ENCODE measurements around the gene CDC5L. TPM values are rescaled to one million over a fixed set of nuclear protein-coding genes. Genes with fewer than 3 reads are reported as not detected.
A peak's percentile ranks its signal among the peaks of the same experiment; 100 is the strongest.

CDC5L gene
- total and polyA plus RNA-seq, 2 of the 13 experiments (the other 11 are each of a cell fraction or from before 2014, with no cell fraction given), result 11.0 to 34.2 TPM

- TF ChIP-seq GTF3A (CRISPR knock-in tag; conservative IDR thresholded peaks at IDR 0.05) (no peak), PPARG (CRISPR knock-in tag; conservative IDR thresholded peaks at IDR 0.05) (peak; percentile 32; the same call in 1 of the 2 replicates), REPIN1 (CRISPR knock-in tag; IDR thresholded peaks at IDR 0.05; ENCODE audit: borderline replicate concordance, low read depth) (no peak), MAFF (IDR thresholded peaks at IDR 0.05; ENCODE audit: low read depth, low read length) (peak; percentile 91), MAFK (conservative IDR thresholded peaks at IDR 0.05 in 1 of 2, IDR thresholded peaks at IDR 0.05 in 1 of 2; ENCODE audit: low read length in 2 of 2) (peak; percentile 90 to 93), THAP8 (CRISPR knock-in tag; IDR thresholded peaks at IDR 0.05; ENCODE audit: borderline replicate concordance) (no peak), ZNF572 (CRISPR knock-in tag; IDR thresholded peaks at IDR 0.05) (no peak), ZNF7 (CRISPR knock-in tag; IDR thresholded peaks at IDR 0.05) (peak; percentile 39; the same call in 1 of the 2 replicates), BCL6 (CRISPR knock-in tag; IDR thresholded peaks at IDR 0.05) (peak; percentile 92), PITX1 (CRISPR knock-in tag; IDR thresholded peaks at IDR 0.05) (no peak), RBFOX2 (IDR thresholded peaks at IDR 0.05; ENCODE audit: low read depth, low read length) (no peak), GPN1 (CRISPR knock-in tag; IDR thresholded peaks at IDR 0.05; ENCODE audit: borderline replicate concordance) (no peak), NR2F6 (IDR thresholded peaks at IDR 0.05) (peak; percentile 79), NR2F6 (CRISPR knock-in tag; IDR thresholded peaks at IDR 0.05) (peak; percentile 90), GATAD2A (CRISPR knock-in tag; IDR thresholded peaks at IDR 0.05) (peak; percentile 38; the same call in 1 of the 2 replicates), ARID2 (CRISPR knock-in tag; IDR thresholded peaks at IDR 0.05; ENCODE audit: borderline replicate concordance) (0 out of 2 replicates have a peak, but pooled peaks have one; percentile 47), CC2D1A (CRISPR knock-in tag; IDR thresholded peaks at IDR 0.05) (no peak), NR2F1 (CRISPR knock-in tag; IDR thresholded peaks at IDR 0.05) (peak; percentile 54 to 60; a peak in 3 of 4 replicates), HOXA7 (CRISPR knock-in tag; IDR thresholded peaks at IDR 0.05) (no peak), CEBPG (CRISPR knock-in tag; IDR thresholded peaks at IDR 0.05) (no peak), TOPORS (CRISPR knock-in tag; IDR thresholded peaks at IDR 0.05) (peak; percentile 41; the same call in 1 of the 2 replicates), ZNF503 (CRISPR knock-in tag; IDR thresholded peaks at IDR 0.05) (peak; percentile 33; the same call in 1 of the 2 replicates), U2AF2 (IDR thresholded peaks at IDR 0.05; ENCODE audit: low read depth, low read length) (no peak), ZNF550 (CRISPR knock-in tag; IDR thresholded peaks at IDR 0.05; ENCODE audit: borderline replicate concordance) (no peak), ATF3 (CRISPR knock-in tag; IDR thresholded peaks at IDR 0.05) (no peak)
- TF ChIP-seq, protein P1, sequence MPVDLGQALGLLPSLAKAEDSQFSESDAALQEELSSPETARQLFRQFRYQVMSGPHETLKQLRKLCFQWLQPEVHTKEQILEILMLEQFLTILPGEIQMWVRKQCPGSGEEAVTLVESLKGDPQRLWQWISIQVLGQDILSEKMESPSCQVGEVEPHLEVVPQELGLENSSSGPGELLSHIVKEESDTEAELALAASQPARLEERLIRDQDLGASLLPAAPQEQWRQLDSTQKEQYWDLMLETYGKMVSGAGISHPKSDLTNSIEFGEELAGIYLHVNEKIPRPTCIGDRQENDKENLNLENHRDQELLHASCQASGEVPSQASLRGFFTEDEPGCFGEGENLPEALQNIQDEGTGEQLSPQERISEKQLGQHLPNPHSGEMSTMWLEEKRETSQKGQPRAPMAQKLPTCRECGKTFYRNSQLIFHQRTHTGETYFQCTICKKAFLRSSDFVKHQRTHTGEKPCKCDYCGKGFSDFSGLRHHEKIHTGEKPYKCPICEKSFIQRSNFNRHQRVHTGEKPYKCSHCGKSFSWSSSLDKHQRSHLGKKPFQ (CRISPR knock-in tag; IDR thresholded peaks at IDR 0.05; ENCODE audit: insufficient replicate concordance), result no peak
- TF ChIP-seq, protein P2, sequence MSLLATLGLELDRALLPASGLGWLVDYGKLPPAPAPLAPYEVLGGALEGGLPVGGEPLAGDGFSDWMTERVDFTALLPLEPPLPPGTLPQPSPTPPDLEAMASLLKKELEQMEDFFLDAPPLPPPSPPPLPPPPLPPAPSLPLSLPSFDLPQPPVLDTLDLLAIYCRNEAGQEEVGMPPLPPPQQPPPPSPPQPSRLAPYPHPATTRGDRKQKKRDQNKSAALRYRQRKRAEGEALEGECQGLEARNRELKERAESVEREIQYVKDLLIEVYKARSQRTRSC (CRISPR knock-in tag; IDR thresholded peaks at IDR 0.05; ENCODE audit: low read depth), result no peak
Observed at GRCh38 chr6:44464527-44465310, 77.2 kb downstream of the CDC5L start (continued).
